CD4-positive, CD25-positive, alpha-beta regulatory T cell (primary cell): ENCODE measurements around the gene PAIP1. TPM values are rescaled to one million over a fixed set of nuclear protein-coding genes. Genes with fewer than 3 reads are reported as not detected.
A peak's percentile ranks its signal among the peaks of the same experiment; 100 is the strongest.
"Not testable (repeated sequence)": the region's sequence is repeated elsewhere in the genome, so short reads cannot be mapped to it uniquely, and the experiment has no call there.

Source experiments
- ATAC-seq, 2 donors: fragments of 150-1000 bp; cut with Tn5 transposase; one replicate each; pipeline ENCODE4 v1.10.0; 2021; ENCODE audit warnings: low read depth in 2 of 2, moderate number of reproducible peaks in 2 of 2, moderate library complexity in 1 of 2
- DNase-seq, 3 donors: peaks; one replicate each; pipeline versions ENCODE4 v3.0.0 to v3.0.0-alpha.2; 2012 to 2022; ENCODE audit warnings: mixed read lengths in 1 of 3
- H3K27ac ChIP-seq: one replicate; pipeline ENCODE4 v1.7.0; 2013; ENCODE audit warnings: mild to moderate bottlenecking, low read length; ENCODE audit not compliant: insufficient read depth, poor library complexity, severe bottlenecking
- H3K27me3 ChIP-seq: one replicate; pipeline ENCODE4 v1.7.0; 2013; ENCODE audit warnings: low read length; ENCODE audit not compliant: control insufficient read depth, insufficient read depth
- H3K36me3 ChIP-seq: one replicate; pipeline ENCODE4 v1.7.0; 2013; ENCODE audit warnings: mild to moderate bottlenecking, low read length, moderate library complexity; ENCODE audit not compliant: control insufficient read depth, insufficient read depth
- H3K4me1 ChIP-seq: 2 replicates; pipeline ENCODE4 v1.7.0; 2013; ENCODE audit warnings: mild to moderate bottlenecking, low read length; ENCODE audit not compliant: insufficient read depth, control insufficient read depth, poor library complexity, severe bottlenecking
- H3K4me3 ChIP-seq: one replicate; pipeline ENCODE4 v1.7.0; 2013; ENCODE audit warnings: low read depth, mild to moderate bottlenecking, low read length, moderate library complexity
- H3K9me3 ChIP-seq, 2 experiments: 1 replicate in 1 of 2; 2 replicates in 1 of 2; pipeline ENCODE4 v1.7.0; 2013; ENCODE audit warnings: low read length in 2 of 2, mild to moderate bottlenecking in 1 of 2, moderate library complexity in 1 of 2; ENCODE audit not compliant: control insufficient read depth in 2 of 2
- H3K27ac Mint-ChIP-seq, 3 donors: one replicate each; pipeline ENCODE4 v1.8.0; 2020 to 2022; ENCODE audit warnings: mild to moderate bottlenecking in 3 of 3, mixed read lengths in 3 of 3, moderate library complexity in 2 of 3
- H3K27me3 Mint-ChIP-seq: one replicate; pipeline ENCODE4 v1.8.0; 2022; ENCODE audit warnings: mild to moderate bottlenecking, mixed read lengths
- H3K36me3 Mint-ChIP-seq: one replicate; pipeline ENCODE4 v1.8.0; 2020; ENCODE audit warnings: mixed read lengths
- H3K4me1 Mint-ChIP-seq, 4 donors: one replicate each; pipeline ENCODE4 v1.8.0; 2020 to 2022; ENCODE audit warnings: mixed read lengths in 4 of 4, mild to moderate bottlenecking in 1 of 4
- H3K4me3 Mint-ChIP-seq, 4 donors: one replicate each; pipeline ENCODE4 v1.8.0; 2020 to 2022; ENCODE audit warnings: mild to moderate bottlenecking in 4 of 4, mixed read lengths in 4 of 4, moderate library complexity in 3 of 4
- H3K9me3 Mint-ChIP-seq, 7 donors: one replicate each; pipeline ENCODE4 v1.8.0; 2020 to 2022; ENCODE audit warnings: mixed read lengths in 7 of 7, mild to moderate bottlenecking in 3 of 7, moderate library complexity in 2 of 7
- polyA plus RNA-seq, 4 donors: library from polyadenylated mRNA; unstranded; fragments of 300-500 nt; fragmentation: Illumina TruSeq; gene quantifications; one replicate each; pipeline ENCODE4 v1.2.3, GENCODE V29; 2021
- total RNA-seq: library from RNA; stranded (reverse); gene quantifications from one replicate; pipeline ENCODE4 v1.2.3, GENCODE V29; 2022

The PAIP1 gene
- total and polyA plus RNA-seq, 5 donors from 2014 or later, result 31.2 to 49.6 (median 43.2) TPM

GRCh38 chr5:43582082-43583005, 25.5 kb upstream of the PAIP1 start:
- peak overlapping the region in 2 of 3 donors; percentile 1 to 8 for H3K27ac Mint-ChIP-seq
- H3K27me3 Mint-ChIP-seq, result no peaks in the 10 kb centered on the region
- Histone ChIP-seq H3K27me3 (no peaks in the 10 kb centered on the region), H3K9me3 (no peaks in the 10 kb centered on the region), H3K27ac (no peak overlapping the region), H3K4me1 (no peaks in the 10 kb centered on the region), H3K4me3 (no peak overlapping the region), H3K36me3 (peaks cover 8% of the 10 kb centered on the region)
- no peak overlapping the region for H3K4me3 Mint-ChIP-seq
- no peaks in the 10 kb centered on the region for H3K9me3 Mint-ChIP-seq
- no peak for DNase-seq
- ATAC-seq, result no peak
- H3K36me3 Mint-ChIP-seq, result peaks cover 22% of the 10 kb centered on the region
- peaks cover 0 to 5% (median 0%) of the 10 kb centered on the region in 4 donors for H3K4me1 Mint-ChIP-seq

GRCh38 chr5:43581398-43581797, 24.5 kb upstream of the PAIP1 start:
- DNase-seq, result no peak
- peaks cover 0 to 5% (median 0%) of the 10 kb centered on the region in 4 donors for H3K4me1 Mint-ChIP-seq
- no peaks in the 10 kb centered on the region for H3K27me3 Mint-ChIP-seq
- no peak for ATAC-seq
- Histone ChIP-seq H3K36me3 (peaks cover 11% of the 10 kb centered on the region), H3K4me1 (no peaks in the 10 kb centered on the region), H3K4me3 (no peak overlapping the region), H3K27ac (no peak overlapping the region), H3K27me3 (no peaks in the 10 kb centered on the region), H3K9me3 (no peaks in the 10 kb centered on the region)
- no peaks in the 10 kb centered on the region for H3K9me3 Mint-ChIP-seq
- H3K36me3 Mint-ChIP-seq, result peaks cover 20% of the 10 kb centered on the region
- H3K4me3 Mint-ChIP-seq, result no peak overlapping the region
- no peak overlapping the region for H3K27ac Mint-ChIP-seq

GRCh38 chr5:43580402-43581210, 23.7 kb upstream of the PAIP1 start:
- peaks cover 21% of the 10 kb centered on the region for H3K36me3 Mint-ChIP-seq

GRCh38 chr5:43573058-43573457, 16.2 kb upstream of the PAIP1 start:
- no peaks in the 10 kb centered on the region for H3K4me1 ChIP-seq
- Mint-ChIP-seq H3K27me3 (no peaks in the 10 kb centered on the region), H3K9me3 (no peaks in the 10 kb centered on the region), H3K27ac (no peak overlapping the region), H3K36me3 (peaks cover 17% of the 10 kb centered on the region), H3K4me1 (no peaks in the 10 kb centered on the region), H3K4me3 (no peak overlapping the region)
- H3K4me3 ChIP-seq, result no peak overlapping the region
- ATAC-seq (no peak), DNase-seq (no peak)
- H3K27ac ChIP-seq, result no peak overlapping the region
- H3K27me3 ChIP-seq, result no peaks in the 10 kb centered on the region
- no peaks in the 10 kb centered on the region for H3K9me3 ChIP-seq
- peaks cover 3% of the 10 kb centered on the region for H3K36me3 ChIP-seq

More at GRCh38 chr5:43580402-43581210, 23.7 kb upstream of the PAIP1 start:
- not testable (repeated sequence) for H3K27ac ChIP-seq, H3K4me3 Mint-ChIP-seq, H3K4me3 ChIP-seq, H3K9me3 Mint-ChIP-seq, H3K4me1 ChIP-seq, H3K9me3 ChIP-seq, H3K4me1 Mint-ChIP-seq, DNase-seq, H3K27ac Mint-ChIP-seq, H3K27me3 Mint-ChIP-seq, H3K27me3 ChIP-seq, ATAC-seq
- H3K36me3 ChIP-seq, result peaks cover 11% of the 10 kb centered on the region

GRCh38 chr5:43572357-43572756, 15.5 kb upstream of the PAIP1 start:
- Mint-ChIP-seq H3K4me1 (no peaks in the 10 kb centered on the region), H3K4me3 (no peak overlapping the region), H3K27ac (no peak overlapping the region), H3K9me3 (no peaks in the 10 kb centered on the region), H3K27me3 (no peaks in the 10 kb centered on the region), H3K36me3 (peaks cover 17% of the 10 kb centered on the region)
- DNase-seq (no peak), ATAC-seq (no peak)
- Histone ChIP-seq H3K4me3 (no peak overlapping the region), H3K27me3 (no peaks in the 10 kb centered on the region), H3K4me1 (no peaks in the 10 kb centered on the region), H3K36me3 (peaks cover 3% of the 10 kb centered on the region), H3K27ac (no peak overlapping the region), H3K9me3 (no peaks in the 10 kb centered on the region)

GRCh38 chr5:43571237-43571636, 14.4 kb upstream of the PAIP1 start:
- H3K4me3 ChIP-seq, result no peak overlapping the region
- no peak overlapping the region for H3K27ac Mint-ChIP-seq
- no peaks in the 10 kb centered on the region for H3K4me1 Mint-ChIP-seq
- no peaks in the 10 kb centered on the region for H3K9me3 Mint-ChIP-seq
- no peaks in the 10 kb centered on the region for H3K27me3 ChIP-seq
- H3K9me3 ChIP-seq, result no peaks in the 10 kb centered on the region
- DNase-seq, result no peak
- no peak overlapping the region for H3K27ac ChIP-seq
- H3K4me1 ChIP-seq, result no peaks in the 10 kb centered on the region
- H3K27me3 Mint-ChIP-seq, result no peaks in the 10 kb centered on the region
- H3K36me3 ChIP-seq, result no peaks in the 10 kb centered on the region
- ATAC-seq, result no peak
- no peak overlapping the region for H3K4me3 Mint-ChIP-seq
- peaks cover 13% of the 10 kb centered on the region for H3K36me3 Mint-ChIP-seq

- H3K27me3 Mint-ChIP-seq, result no peaks in the 10 kb centered on the region
- no peak overlapping the region for H3K4me3 ChIP-seq
- H3K9me3 ChIP-seq, result no peaks in the 10 kb centered on the region
- H3K36me3 ChIP-seq, result no peaks in the 10 kb centered on the region
- H3K9me3 Mint-ChIP-seq, result no peaks in the 10 kb centered on the region
- peak overlapping the region in 1 of 4 donors; percentile 2 for H3K4me3 Mint-ChIP-seq
- ATAC-seq, result no peak
- no peaks in the 10 kb centered on the region for H3K27me3 ChIP-seq
- no peaks in the 10 kb centered on the region for H3K4me1 Mint-ChIP-seq
- peaks cover 9% of the 10 kb centered on the region for H3K36me3 Mint-ChIP-seq
- DNase-seq, result no peak
- H3K4me1 ChIP-seq, result no peaks in the 10 kb centered on the region
- no peak overlapping the region for H3K27ac ChIP-seq
- H3K27ac Mint-ChIP-seq, result no peak overlapping the region
Measured at GRCh38 chr5:43570450-43571158, 13.7 kb upstream of the PAIP1 start.
